ENCODE results near the gene CWC25. TPM values are rescaled to one million over a fixed set of nuclear protein-coding genes. Genes with fewer than 3 reads are reported as not detected.
A peak's percentile ranks its signal among the peaks of the same experiment; 100 is the strongest.

CWC25 gene
- total and polyA plus RNA-seq, 9 of the 15 experiments (the other 6 are each of a cell fraction or from before 2014, with no cell fraction given), result 16.5 to 27.4 (median 23.0) TPM

- TF ChIP-seq CREB5 (CRISPR knock-in tag; IDR thresholded peaks at IDR 0.05) (no peak), ATF6 (CRISPR knock-in tag; IDR thresholded peaks at IDR 0.05) (no peak), CEBPG (CRISPR knock-in tag; IDR thresholded peaks at IDR 0.05) (peak; percentile 84), CEBPG (tag; conservative IDR thresholded peaks at IDR 0.05 in 1 of 2, IDR thresholded peaks at IDR 0.05 in 1 of 2) (peak; percentile 99), KDM2B (CRISPR knock-in tag; IDR thresholded peaks at IDR 0.05) (peak; percentile 33; the same call in 1 of the 2 replicates), MXI1 (IDR thresholded peaks at IDR 0.05; ENCODE audit: low read depth, low read length) (peak; percentile 90), HNRNPLL (IDR thresholded peaks at IDR 0.05; ENCODE audit: low read depth, low read length, poor library complexity, severe bottlenecking) (peak; percentile 80), CHCHD3 (CRISPR knock-in tag; IDR thresholded peaks at IDR 0.05) (peak; percentile 10; the same call in 1 of the 2 replicates), SMARCC2 (IDR thresholded peaks at IDR 0.05; ENCODE audit: low read depth) (no peak), MITF (IDR thresholded peaks at IDR 0.05) (peak; percentile 48; the same call in 1 of the 2 replicates), NCOR1 (IDR thresholded peaks at IDR 0.05) (peak; percentile 34; the same call in 1 of the 2 replicates), BMI1 (IDR thresholded peaks at IDR 0.05; ENCODE audit: low read length) (no peak), XRCC5 (IDR thresholded peaks at IDR 0.05; ENCODE audit: low read depth, low read length) (0 out of 2 replicates have a peak, but pooled peaks have one; percentile 23), GTF2A2 (tag; IDR thresholded peaks at IDR 0.05) (0 out of 2 replicates have a peak, but pooled peaks have one; percentile 27), HDAC1 (IDR thresholded peaks at IDR 0.05) (peak in 1 of 2 experiments; percentile 92; a peak in 2 of 4 replicates), RBM22 (IDR thresholded peaks at IDR 0.05; ENCODE audit: low read depth, low read length, poor library complexity, severe bottlenecking) (peak; percentile 51), ZFX (CRISPR knock-in tag; IDR thresholded peaks at IDR 0.05) (peak; percentile 82)
- TF ChIP-seq, protein P1, sequence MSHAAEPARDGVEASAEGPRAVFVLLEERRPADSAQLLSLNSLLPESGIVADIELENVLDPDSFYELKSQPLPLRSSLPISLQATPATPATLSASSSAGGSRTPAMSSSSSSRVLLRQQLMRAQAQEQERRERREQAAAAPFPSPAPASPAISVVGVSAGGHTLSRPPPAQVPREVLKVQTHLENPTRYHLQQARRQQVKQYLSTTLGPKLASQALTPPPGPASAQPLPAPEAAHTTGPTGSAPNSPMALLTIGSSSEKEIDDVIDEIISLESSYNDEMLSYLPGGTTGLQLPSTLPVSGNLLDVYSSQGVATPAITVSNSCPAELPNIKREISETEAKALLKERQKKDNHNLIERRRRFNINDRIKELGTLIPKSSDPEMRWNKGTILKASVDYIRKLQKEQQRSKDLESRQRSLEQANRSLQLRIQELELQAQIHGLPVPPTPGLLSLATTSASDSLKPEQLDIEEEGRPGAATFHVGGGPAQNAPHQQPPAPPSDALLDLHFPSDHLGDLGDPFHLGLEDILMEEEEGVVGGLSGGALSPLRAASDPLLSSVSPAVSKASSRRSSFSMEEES (CRISPR knock-in tag; IDR thresholded peaks at IDR 0.05), result 0 out of 2 replicates have a peak, but pooled peaks have one; percentile 6
- TF ChIP-seq, protein P2, sequence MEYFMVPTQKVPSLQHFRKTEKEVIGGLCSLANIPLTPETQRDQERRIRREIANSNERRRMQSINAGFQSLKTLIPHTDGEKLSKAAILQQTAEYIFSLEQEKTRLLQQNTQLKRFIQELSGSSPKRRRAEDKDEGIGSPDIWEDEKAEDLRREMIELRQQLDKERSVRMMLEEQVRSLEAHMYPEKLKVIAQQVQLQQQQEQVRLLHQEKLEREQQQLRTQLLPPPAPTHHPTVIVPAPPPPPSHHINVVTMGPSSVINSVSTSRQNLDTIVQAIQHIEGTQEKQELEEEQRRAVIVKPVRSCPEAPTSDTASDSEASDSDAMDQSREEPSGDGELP (CRISPR knock-in tag; IDR thresholded peaks at IDR 0.05; ENCODE audit: borderline replicate concordance), result peak; percentile 56; the same call in 1 of the 2 replicates
Observed at GRCh38 chr17:38853292-38854219, 28.4 kb upstream of the CWC25 start, which contains the start of gene RPL23 (continued).

All from K562 (cell line).